ENCODE results near the gene DENND5A. TPM values are rescaled to one million over a fixed set of nuclear protein-coding genes. Genes with fewer than 3 reads are reported as not detected.

The DENND5A gene
- total and polyA plus RNA-seq, 2 of the 8 experiments (the other 6 are each of a cell fraction or from before 2014, with no cell fraction given), result 65.7 to 139 TPM

DNA sequence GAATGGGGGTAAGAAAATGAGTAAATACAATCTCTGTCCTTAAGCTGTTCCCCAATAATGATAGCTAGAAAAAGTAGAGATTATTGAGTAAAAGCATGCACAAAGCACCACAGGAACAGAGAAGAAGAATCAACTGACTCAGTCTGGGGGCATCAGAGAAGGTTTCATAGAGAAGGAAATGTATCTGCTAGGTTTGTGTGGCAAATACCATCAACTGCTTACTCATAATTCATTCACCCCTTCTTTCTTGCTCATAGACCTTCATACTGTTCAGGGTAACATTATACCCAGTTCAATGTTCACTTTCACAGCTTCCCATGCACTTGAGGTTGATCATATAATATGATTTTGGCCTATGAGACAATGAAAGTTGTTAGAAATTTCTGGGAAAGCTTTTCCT lies 88.6 kb downstream of the DENND5A start:
- Histone ChIP-seq H3K79me1 (ENCODE audit: low read depth, low read length) (no peaks in the 10 kb centered on the region; the same call in 1 of the 2 replicates), H2AFZ (ENCODE audit: low read length) (no peak overlapping the region), H3K27me3 (replicated peaks in 1 of 4; ENCODE audit: control insufficient read depth in 3 of 4, extremely low read depth in 1 of 4, insufficient read depth in 3 of 4, low read length in 3 of 4) (no peaks in the 10 kb centered on the region), H2BK20ac (ENCODE audit: low read length) (no peak overlapping the region), H3K36me3 (ENCODE audit: control insufficient read depth in 2 of 4, insufficient read depth in 4 of 4, low read length in 3 of 4) (peaks cover 7 to 39% (median 29%) of the 10 kb centered on the region in 4 experiments), H3K27ac (ENCODE audit: low read depth, low read length) (no peak overlapping the region), H3K9ac (replicated peaks in 1 of 4; ENCODE audit: extremely low read depth in 1 of 4, low read depth in 3 of 4, low read length in 3 of 4) (no peak overlapping the region), H3K4ac (replicated peaks; ENCODE audit: insufficient read length, low read depth, low read length) (no peak overlapping the region), H2BK5ac (ENCODE audit: low read depth, low read length) (no peak overlapping the region), H2AK5ac (ENCODE audit: low read depth, low read length) (no peak overlapping the region), H3K4me3 (ENCODE audit: extremely low read depth in 1 of 4, insufficient read depth in 2 of 4, low read depth in 3 of 4, low read length in 4 of 4) (no peak overlapping the region), H2BK120ac (replicated peaks; ENCODE audit: low read depth, low read length) (no peak overlapping the region), H4K91ac (replicated peaks; ENCODE audit: insufficient read length, low read length) (no peak overlapping the region), H3K14ac (ENCODE audit: insufficient read length) (no peak overlapping the region), H3K79me2 (ENCODE audit: control insufficient read depth in 1 of 2, insufficient read depth in 2 of 2, low read length in 2 of 2) (no peaks in the 10 kb centered on the region), H4K8ac (ENCODE audit: extremely low read depth, insufficient read depth, low read length) (no peak overlapping the region), H3K23me2 (ENCODE audit: low read depth, low read length) (no peaks in the 10 kb centered on the region), H4K20me1 (replicated peaks in 1 of 2; ENCODE audit: control insufficient read depth in 1 of 2, insufficient read depth in 2 of 2, low read length in 2 of 2) (peaks cover 0 to 2% of the 10 kb centered on the region in 2 experiments), H4K5ac (ENCODE audit: insufficient read length, low read depth, low read length) (no peak overlapping the region), H3K9me3 (ENCODE audit: insufficient read depth in 2 of 2, low read depth in 1 of 2, low read length in 1 of 2) (no peaks in the 10 kb centered on the region), H3K4me1 (replicated peaks in 1 of 4; ENCODE audit: control insufficient read depth in 3 of 4, insufficient read depth in 4 of 4, low read length in 3 of 4) (no peaks in the 10 kb centered on the region), H3K18ac (ENCODE audit: extremely low read depth, low read length) (no peak overlapping the region), H3K4me2 (ENCODE audit: insufficient read depth in 1 of 2, low read depth in 2 of 2, low read length in 2 of 2) (no peak overlapping the region), H3K56ac (replicated peaks; ENCODE audit: insufficient read length, low read depth, low read length) (no peak overlapping the region), H2BK12ac (ENCODE audit: low read depth, low read length) (no peak overlapping the region), H2BK15ac (ENCODE audit: low read length) (no peak overlapping the region), H3K23ac (ENCODE audit: insufficient read length) (no peak overlapping the region)
- ChIA-PET POLR2A (ENCODE audit: partially characterized antibody) (no interaction called here), CTCF (ENCODE audit: partially characterized antibody) (no interaction called here)
- TF ChIP-seq CBX8 (IDR thresholded peaks at IDR 0.05; ENCODE audit: borderline replicate concordance, low read depth, low read length) (no peak), SIX5 (IDR thresholded peaks at IDR 0.05; ENCODE audit: low read depth, low read length) (no peak), CTBP2 (IDR thresholded peaks at IDR 0.05; ENCODE audit: borderline replicate concordance, insufficient read depth, insufficient read length, low read length) (no peak), KDM1A (IDR thresholded peaks at IDR 0.05; ENCODE audit: borderline replicate concordance, low read length) (no peak), FOSL1 (IDR thresholded peaks at IDR 0.05; ENCODE audit: insufficient read depth, low read depth, low read length) (no peak), SRF (IDR thresholded peaks at IDR 0.05; ENCODE audit: low read depth, low read length) (no peak)
- DNase-seq (ENCODE audit: low read depth in 1 of 2, low spot score in 2 of 2) (no peak), FAIRE-seq (no peak)

All from H1 (cell line).